Tibial nerve (tissue), 3 donors: ENCODE results near the gene HRNR.

Experiments
- CTCF ChIP-seq, 5 experiments: fragments of 200-600 bp in 3 of 5; fragments of 450-650 bp in 2 of 5; sonication (generic) in 3 of 5; IDR thresholded peaks; one replicate each; pipeline ENCODE4 v1.5.1; 2016 to 2019; ENCODE audit warnings: antibody characterized with exemption in 5 of 5, mild to moderate bottlenecking in 3 of 5, moderate library complexity in 2 of 5
- POLR2A ChIP-seq, 2 donors: fragments of 450-650 bp; IDR thresholded peaks; one replicate each; pipeline ENCODE4 v1.6.1; 2017; ENCODE audit warnings: antibody characterized with exemption in 2 of 2, mild to moderate bottlenecking in 2 of 2, moderate library complexity in 2 of 2

DNA sequence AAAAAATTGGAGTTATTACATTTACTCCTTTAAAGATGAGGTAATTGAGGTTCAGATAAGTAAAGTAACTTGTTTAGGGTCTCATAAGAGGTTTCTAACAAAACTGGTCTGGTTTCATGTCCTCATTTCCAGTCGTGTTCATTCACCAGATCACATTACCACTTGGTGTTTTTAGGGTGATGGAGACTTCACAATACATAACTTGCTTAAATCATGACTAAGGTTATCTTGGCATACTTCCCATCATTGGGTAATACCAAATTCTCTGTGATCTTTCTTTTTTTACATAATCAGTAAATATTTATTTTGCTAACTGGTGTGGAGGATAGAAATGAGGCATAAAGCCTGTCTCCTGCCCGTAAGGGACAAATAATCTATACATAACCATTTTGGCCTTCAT, 33.4 kb downstream of the HRNR start:
- TF ChIP-seq POLR2A (IDR thresholded peaks at IDR 0.05) (no peak), CTCF (IDR thresholded peaks at IDR 0.05) (no peak)
